KOPT-K1 (cell line): ENCODE measurements around the gene EGR2.
"Not testable (repeated sequence)": the region's sequence is repeated elsewhere in the genome, so short reads cannot be mapped to it uniquely, and the experiment has no call there.

Experiments
- H3K27ac ChIP-seq: fragments of 200-600 bp; sonication (generic); 2 replicates; pipeline ENCODE4 v1.5.1; 2016; ENCODE audit warnings: antibody characterized with exemption, mild to moderate bottlenecking, low read depth, low read length; ENCODE audit not compliant: poor library complexity, severe bottlenecking
- H3K36me3 ChIP-seq: fragments of 200-600 bp; sonication (generic); 2 replicates; pipeline ENCODE4 v1.5.1; 2017; ENCODE audit warnings: antibody characterized with exemption, mild to moderate bottlenecking, low read length, moderate library complexity; ENCODE audit not compliant: insufficient read depth
- H3K9me3 ChIP-seq: fragments of 200-600 bp; sonication (generic); 2 replicates; pipeline ENCODE4 v1.5.1; 2017; ENCODE audit warnings: antibody characterized with exemption, low read length, mild to moderate bottlenecking; ENCODE audit not compliant: insufficient read depth, poor library complexity, severe bottlenecking

The EGR2 gene

DNA sequence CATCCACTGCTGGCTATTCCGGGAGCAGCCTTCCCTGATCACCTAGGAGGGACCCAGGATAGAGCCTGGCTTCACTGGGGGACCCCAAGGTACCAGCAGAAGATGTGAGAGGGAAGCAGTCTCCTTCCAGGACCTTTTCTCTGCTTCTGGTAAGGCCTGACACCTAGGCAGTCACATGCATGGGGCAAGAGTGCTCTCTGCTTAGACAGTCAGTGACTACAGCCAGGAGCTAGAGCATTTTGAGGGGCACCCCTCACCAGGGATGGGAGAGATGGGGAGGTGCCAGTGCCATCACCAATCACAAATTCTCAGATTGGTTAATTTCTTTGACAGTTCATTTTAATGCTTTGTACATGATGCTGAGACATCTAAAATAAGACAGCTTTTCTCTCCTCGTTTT lies 25.6 kb downstream of the EGR2 start:
- Histone ChIP-seq H3K27ac (no peak overlapping the region), H3K36me3 (no peaks in the 10 kb centered on the region), H3K9me3 (no peaks in the 10 kb centered on the region)

DNA sequence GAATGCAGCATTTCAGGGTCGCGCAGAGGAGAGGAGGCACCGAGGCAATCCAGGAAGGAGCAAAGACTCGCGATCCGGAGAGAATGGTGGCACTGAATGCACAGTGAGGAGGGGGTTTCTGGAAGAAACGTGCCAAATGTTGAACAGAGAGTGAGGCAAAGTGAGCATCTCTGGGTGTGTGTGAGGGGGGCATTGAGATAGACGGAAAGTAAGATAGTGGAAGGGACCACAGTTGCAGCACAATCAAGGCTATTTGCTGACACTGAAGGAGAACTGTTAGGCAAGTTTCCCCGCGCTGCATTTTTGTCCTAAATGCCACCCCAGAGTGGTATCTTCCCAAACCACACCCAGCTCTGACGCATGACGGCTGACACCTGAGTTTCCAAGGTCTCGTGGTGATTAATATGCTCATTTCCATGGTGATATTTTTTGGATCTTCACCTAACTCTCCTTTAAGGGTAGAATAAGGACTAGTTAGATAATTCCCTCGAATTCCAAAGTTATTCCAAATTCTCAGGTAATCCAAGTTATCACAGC lies 26.1 kb downstream of the EGR2 start:
- Histone ChIP-seq H3K36me3 (no peaks in the 10 kb centered on the region), H3K9me3 (no peaks in the 10 kb centered on the region), H3K27ac (no peak overlapping the region)

DNA sequence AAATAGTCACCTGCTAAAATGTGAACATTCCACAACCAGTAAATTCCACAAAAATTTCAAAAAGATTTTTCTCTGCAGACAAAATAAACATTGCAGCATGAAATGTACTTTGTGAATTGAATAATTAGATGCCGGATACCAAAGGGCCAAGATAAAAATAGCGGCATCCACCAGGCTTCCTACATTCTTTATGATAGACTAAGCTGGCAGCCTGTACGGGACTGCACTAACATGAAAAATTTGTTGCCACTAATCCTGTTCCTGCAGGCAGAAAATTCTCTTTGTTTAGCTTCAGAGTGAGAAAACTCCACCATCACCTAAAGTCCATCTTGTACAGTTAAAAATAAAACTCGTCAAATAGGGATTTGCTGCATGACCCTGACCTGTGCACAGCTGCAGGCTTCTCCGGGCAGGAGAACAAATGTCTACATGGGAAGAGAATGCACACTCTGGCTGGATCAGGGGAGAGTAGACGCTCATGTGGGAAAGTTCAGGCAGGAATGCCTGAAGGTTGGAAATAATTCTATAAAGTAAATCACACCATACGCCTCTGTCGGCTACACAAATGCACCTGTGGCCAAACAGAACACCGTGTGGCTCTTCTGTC lies 27.2 kb downstream of the EGR2 start:
- Histone ChIP-seq H3K36me3 (no peaks in the 10 kb centered on the region), H3K27ac (no peak overlapping the region), H3K9me3 (no peaks in the 10 kb centered on the region)

DNA sequence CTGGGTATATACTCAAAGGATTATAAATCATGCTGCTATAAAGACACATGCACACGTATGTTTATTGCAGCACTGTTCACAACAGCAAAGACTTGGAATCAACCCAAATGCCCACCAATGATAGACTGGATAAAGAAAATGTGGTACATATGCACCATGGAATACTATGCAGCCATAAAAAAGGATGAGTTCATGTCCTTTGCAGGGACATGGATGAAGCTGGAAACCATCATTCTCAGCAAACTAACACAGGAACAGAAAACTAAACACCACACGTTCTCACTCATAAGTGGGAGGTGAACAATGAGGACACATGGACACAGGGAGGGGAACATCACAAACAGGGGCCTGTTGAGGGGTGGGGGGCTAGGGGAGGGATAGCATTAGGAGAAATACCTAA lies 27.9 kb downstream of the EGR2 start:
- not testable (repeated sequence) for H3K9me3 ChIP-seq, H3K27ac ChIP-seq, H3K36me3 ChIP-seq

DNA sequence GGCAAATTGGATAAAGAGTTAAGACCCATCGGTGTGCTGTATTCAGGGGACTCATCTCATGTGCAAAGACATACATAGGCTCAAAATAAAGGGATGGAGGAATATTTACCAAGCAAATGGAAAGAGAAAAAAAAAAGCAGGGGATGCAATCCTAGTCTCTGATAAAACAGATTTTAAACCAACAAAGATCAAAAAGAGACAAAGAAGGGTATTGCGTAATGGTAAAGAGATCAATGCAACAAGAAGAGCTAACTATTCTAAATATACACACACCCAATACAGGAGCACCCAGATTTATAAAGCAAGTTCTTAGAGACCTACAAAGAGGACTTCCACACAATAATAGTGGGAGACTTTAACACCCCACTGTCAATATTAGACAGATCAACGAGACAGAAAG lies 31.6 kb downstream of the EGR2 start:
- not testable (repeated sequence) for H3K27ac ChIP-seq, H3K36me3 ChIP-seq, H3K9me3 ChIP-seq

DNA sequence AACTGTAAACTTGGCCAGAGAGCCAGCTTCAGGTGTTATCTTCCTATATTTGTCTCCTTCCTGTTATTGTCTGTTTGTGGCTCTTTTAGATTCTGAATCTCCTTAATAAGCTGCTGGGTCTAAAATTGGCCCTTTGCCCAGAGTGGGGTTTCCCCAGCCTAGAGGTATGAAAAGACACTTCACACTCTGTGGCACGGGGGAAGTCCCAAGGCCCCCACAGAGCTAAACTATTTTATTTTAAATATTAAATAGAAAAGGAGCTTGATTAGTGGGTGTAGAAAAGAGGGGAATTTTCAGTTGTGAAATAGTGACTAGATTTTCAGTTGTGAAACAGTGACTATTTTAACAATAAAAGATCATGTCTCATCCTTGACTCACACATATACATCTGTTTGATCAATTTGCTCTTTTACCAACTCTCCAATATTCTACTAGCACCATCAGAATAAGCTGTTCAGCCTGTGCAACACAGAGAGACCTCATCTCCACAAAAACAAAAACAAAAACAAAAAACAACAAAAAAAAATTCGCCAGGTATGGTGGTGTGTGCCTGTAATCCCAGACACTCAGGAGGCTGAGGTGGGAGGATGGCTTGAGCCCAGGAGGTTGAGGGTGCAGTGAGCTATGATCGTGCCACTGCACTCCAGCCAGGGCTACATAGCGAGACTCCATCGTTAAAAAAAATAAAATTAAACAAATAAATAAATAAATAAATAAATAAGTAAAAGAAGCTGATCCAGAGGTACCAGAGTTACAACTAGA lies 36.5 kb downstream of the EGR2 start:
- no peak overlapping the region for H3K27ac ChIP-seq
- no peaks in the 10 kb centered on the region for H3K36me3 ChIP-seq
- no peaks in the 10 kb centered on the region for H3K9me3 ChIP-seq

DNA sequence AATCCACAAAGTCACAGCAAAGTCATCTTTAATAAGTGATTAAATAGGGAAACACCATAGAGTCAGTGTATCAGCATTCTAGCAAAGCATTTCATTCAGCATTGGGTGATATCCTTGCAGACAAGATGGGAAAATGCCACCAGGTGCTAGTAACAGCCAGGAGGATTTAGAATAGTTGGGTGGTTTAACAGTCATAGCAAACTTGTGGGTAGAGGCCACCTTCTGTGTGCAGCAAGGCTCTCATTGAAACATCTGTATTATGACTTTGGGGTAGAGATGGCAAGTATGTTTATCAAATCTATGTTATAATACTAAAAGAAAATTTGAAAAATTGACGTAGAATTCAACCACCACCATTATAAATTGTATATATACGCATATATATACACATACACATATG lies 38.0 kb downstream of the EGR2 start:
- Histone ChIP-seq H3K27ac (no peak overlapping the region), H3K36me3 (no peaks in the 10 kb centered on the region), H3K9me3 (no peaks in the 10 kb centered on the region)

DNA sequence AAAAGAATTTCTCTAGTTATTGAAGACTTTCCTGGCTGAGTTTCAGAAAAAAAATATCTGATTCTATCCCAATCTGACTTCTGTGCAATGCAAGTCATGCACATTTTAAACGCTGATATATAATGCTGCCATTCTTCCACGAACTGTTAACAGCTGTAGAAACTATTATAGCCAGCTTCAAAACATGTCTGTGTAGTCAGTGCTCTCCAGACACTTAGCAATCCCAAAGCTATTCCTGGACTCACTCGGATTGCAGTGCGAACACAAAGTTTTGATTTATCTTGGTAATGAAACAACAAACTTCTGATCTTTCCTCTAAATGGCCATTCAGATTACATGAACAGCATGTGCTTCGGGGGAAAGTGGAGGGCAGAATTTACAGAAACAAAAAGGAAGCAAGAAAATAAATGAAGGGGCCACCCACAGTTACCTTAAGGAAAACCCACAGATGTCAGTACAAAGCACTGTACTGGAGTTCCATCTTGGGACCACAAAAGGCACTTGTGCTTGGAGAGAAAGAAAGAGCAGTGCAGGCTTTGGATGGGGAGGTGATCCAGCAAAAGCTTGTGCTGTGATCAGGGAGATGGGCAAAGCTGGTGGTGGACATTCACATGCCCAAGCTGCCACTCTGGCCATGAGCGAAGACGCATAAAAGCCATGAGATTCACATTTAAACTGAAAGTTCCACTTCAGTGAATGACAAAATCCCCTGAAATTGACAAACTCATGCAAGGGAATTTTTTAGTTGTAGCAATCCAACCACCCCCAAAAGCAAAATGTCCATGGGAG lies 43.8 kb downstream of the EGR2 start:
- H3K36me3 ChIP-seq: no peaks in the 10 kb centered on the region
- H3K27ac ChIP-seq: no peak overlapping the region

DNA sequence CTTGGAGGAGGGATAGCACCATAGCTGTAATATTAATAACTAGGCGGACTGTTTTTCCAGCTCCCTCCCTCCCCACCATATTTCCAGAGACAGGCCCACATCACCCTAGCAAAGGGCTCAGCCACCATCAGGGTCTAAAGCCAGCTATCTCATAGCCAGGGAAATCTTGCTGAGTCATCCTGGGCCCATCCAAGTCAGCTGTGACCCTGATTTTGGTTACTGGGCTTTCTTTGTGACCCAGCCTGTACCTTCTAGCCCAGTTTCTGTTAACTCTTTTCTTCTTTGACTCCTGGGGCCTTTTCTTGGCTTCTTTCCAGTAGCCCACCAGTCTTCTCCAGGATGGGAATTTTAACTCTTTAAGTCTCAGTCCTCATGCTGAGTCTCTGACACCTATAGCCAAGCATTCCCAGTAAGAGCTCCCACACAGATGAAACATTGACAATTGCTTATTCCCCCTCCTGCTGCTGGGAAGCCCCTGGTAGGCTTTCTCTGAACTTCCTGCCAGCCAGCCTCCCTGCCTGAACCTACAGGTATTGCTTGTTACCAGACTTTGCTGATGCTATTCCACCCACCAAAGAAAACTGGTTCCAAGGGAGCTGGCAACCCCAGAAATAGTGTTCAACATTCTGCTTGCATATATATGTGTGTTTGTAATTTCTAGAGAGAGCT lies 46.5 kb downstream of the EGR2 start:
- Histone ChIP-seq H3K27ac (no peak overlapping the region), H3K36me3 (no peaks in the 10 kb centered on the region), H3K9me3 (no peaks in the 10 kb centered on the region)

More for the DNA sequence above, 43.8 kb downstream of the EGR2 start:
- H3K9me3 ChIP-seq: no peaks in the 10 kb centered on the region

DNA sequence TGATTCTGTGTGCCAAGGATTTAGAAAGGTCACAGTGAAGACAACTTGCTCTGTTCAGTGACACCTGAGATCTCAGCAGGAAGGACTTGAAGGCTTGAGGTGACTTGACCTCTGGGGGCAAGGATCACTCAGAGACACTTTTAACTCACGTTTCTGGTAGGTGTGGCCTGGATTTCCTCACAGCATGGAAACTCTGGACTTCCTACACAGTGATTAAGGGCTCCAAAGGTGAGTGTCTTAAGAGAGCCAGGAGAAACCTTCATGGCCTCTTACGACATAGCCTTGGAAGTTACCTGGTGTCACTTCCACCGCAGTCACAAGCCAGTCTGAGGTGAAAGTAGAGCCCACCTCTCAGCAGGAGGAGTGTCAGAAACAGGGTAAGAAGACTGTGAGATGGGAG lies 49.8 kb downstream of the EGR2 start:
- no peaks in the 10 kb centered on the region for H3K36me3 ChIP-seq
- H3K9me3 ChIP-seq: no peaks in the 10 kb centered on the region
- H3K27ac ChIP-seq: no peak overlapping the region

DNA sequence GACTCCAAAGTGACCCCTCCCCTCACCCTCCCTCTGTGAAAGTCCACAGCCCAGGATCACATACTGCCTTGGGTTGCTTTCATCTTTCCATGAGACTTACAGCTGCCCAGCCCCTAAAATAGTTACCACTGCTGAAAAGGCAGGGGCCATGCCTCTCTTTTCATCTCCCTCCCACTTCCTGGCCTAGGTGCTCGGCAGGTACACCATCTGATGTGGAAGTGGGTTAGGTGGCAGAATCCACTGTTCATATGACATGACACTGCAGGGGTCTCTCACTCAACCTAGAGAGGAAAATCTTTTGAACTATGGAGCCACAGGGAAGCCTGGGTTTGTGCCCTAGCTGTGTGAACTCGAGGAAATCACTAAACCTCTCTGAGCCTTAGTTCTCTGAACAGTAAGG lies 50.4 kb downstream of the EGR2 start:
- Histone ChIP-seq H3K9me3 (no peaks in the 10 kb centered on the region), H3K27ac (no peak overlapping the region), H3K36me3 (no peaks in the 10 kb centered on the region)

DNA sequence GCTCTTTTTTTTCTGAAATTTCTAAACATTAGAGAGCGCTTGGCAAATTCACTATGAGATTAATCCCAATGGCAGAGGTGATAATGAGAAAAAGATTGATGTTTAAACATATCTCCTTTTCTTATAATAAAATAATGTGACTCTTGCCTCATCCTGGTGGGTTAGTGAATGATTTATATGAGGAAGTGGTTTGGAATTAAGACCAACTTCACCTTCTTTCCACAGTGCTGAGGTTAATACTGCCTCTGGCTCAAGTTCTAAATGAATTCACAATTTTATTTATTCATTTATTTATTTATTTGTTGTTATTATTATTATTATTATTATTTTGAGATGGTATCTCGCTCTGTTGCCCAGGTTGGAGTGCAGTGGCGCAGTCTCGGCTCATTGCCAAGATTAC lies 52.2 kb downstream of the EGR2 start:
- H3K27ac ChIP-seq: no peak overlapping the region
- no peaks in the 10 kb centered on the region for H3K36me3 ChIP-seq
- no peaks in the 10 kb centered on the region for H3K9me3 ChIP-seq

DNA sequence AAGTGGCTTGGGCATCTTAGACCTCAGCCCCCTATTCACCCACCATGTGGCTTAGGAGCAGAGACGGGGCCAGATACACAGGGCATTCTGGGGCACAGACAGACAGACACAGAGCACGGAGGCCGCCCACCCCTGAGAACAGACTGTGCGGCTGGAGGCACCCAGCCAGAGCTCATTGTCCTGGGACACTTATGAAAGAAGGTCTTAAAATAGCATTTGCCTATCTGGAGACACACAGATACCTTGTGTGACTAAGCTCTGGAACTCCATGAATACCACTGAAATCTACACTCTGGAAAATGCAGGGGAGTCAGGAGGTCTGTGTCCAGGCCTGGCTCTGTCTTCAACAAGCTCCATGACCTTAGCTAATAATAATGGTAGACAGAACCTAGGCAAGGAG lies 53.0 kb downstream of the EGR2 start:
- H3K9me3 ChIP-seq: no peaks in the 10 kb centered on the region
- no peaks in the 10 kb centered on the region for H3K36me3 ChIP-seq
- H3K27ac ChIP-seq: no peak overlapping the region
